M059J (cell line): ENCODE data around the gene PRPS1L1. TPM values are rescaled to one million over a fixed set of nuclear protein-coding genes. Genes with fewer than 3 reads are reported as not detected.

Experiments used
- total RNA-seq: library from RNA; depleted of rRNA; stranded (reverse); fragments of >200 nt; shearing (Covaris generic); gene quantifications from 2 replicates; pipeline ENCODE4 v1.2.3, GENCODE V29; 2014; rRNA removed

The PRPS1L1 gene
- total RNA-seq, 1 experiment from 2014 or later, result not detected

Other genes with a start within 250 kb of the PRPS1L1 start
- 18.5 and 36.1 TPM in 2 replicates for gene SNX13, start 87.4 kb downstream of the PRPS1L1 start, total RNA-seq